Measurements from ENCODE around the gene RHOT2. TPM values are rescaled to one million over a fixed set of nuclear protein-coding genes. Genes with fewer than 3 reads are reported as not detected.

RHOT2 gene
- total and polyA plus RNA-seq, 9 donors, result 11.6 to 100 (median 80.6) TPM

DNA sequence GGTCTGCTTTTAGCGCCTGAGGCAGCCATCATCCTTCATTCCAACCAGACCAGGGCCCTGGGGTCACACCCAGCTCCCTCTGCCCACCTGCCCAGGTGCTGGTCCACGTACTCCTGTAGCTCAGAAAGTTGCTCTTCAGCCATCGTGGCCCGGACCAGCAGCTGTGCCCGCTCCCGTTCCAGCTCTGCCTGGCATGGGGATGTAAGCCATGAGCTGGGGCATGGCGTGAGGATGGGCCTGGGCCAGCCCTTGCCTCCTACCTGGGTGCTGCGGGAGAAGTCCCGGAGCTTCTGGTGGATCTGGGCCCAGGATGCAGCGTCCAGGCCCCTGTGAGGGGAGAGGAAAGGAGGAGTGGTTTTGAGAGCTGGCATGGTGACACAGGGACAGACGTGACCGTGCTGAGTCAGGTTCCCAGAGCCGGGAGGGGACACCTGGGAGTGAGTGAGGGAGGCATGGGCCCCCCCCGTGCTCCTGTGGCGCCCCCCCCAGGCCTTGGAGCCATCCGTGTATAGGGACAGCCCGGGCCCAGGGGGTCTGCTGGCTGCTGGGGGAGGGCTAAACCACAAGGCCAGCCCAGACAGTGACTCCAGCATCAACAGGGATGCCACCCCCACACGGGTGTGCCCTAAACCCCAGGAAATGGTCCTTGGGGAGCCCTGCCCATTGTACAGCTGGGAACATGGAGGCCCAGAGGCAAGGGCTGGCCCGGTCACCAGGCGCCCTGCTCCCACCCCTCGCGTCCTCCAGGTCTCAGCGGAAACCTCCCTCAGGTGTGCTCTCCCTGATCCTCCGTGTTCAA lies 55.1 kb downstream of the RHOT2 start:
- 80 to 84% (median 84%) methylated on average over 23 to 24 of the region's 24 CpGs for WGBS, 3 donors
- no peak for DNase-seq
- H3K4me1 ChIP-seq (ENCODE audit: insufficient read depth), result peaks cover 20% of the 10 kb centered on the region
- intact Hi-C loops (cut with DNase I), result no loop called here
- no peak overlapping the region for H3K27ac ChIP-seq
- no peak overlapping the region for H3K4me3 ChIP-seq
- TF ChIP-seq POLR2A (IDR thresholded peaks at IDR 0.05), result no peak
- TF ChIP-seq EP300 (IDR thresholded peaks at IDR 0.05), result no peak
- TF ChIP-seq, protein P1, sequence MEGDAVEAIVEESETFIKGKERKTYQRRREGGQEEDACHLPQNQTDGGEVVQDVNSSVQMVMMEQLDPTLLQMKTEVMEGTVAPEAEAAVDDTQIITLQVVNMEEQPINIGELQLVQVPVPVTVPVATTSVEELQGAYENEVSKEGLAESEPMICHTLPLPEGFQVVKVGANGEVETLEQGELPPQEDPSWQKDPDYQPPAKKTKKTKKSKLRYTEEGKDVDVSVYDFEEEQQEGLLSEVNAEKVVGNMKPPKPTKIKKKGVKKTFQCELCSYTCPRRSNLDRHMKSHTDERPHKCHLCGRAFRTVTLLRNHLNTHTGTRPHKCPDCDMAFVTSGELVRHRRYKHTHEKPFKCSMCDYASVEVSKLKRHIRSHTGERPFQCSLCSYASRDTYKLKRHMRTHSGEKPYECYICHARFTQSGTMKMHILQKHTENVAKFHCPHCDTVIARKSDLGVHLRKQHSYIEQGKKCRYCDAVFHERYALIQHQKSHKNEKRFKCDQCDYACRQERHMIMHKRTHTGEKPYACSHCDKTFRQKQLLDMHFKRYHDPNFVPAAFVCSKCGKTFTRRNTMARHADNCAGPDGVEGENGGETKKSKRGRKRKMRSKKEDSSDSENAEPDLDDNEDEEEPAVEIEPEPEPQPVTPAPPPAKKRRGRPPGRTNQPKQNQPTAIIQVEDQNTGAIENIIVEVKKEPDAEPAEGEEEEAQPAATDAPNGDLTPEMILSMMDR (IDR thresholded peaks at IDR 0.05), result no peak
- peaks cover 14% of the 10 kb centered on the region for H3K27me3 ChIP-seq
- H3K36me3 ChIP-seq, result no peaks in the 10 kb centered on the region
- no peaks in the 10 kb centered on the region for H3K9me3 ChIP-seq

DNA sequence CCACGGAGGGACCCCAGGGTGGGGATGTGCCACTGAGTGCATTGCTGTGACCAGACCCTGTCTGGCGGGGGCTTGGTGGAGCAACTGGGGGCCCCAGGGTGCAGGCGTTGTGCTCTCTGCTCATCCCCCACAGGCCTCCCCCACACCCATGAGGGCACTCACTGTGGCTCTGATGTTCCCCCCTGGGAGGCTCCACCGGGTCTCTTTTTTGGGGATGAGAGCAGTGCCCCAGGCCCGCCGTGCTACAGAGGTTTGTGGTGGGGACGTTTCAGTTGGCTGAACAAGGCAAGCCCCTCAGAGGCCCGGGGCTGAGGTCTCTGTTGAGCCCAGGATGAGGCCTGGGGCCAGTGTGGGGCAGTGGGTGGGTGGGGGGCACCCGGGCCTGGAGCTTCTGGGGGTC lies 55.8 kb downstream of the RHOT2 start:
- TF ChIP-seq EP300 (IDR thresholded peaks at IDR 0.05) (no peak), POLR2A (IDR thresholded peaks at IDR 0.05) (no peak)
- TF ChIP-seq, protein P1 (IDR thresholded peaks at IDR 0.05), result no peak
- 70 to 81% (median 77%) methylated on average over 9 of the region's 9 CpGs for WGBS, 3 donors

More for the DNA sequence above, 55.8 kb downstream of the RHOT2 start:
- no peaks in the 10 kb centered on the region for H3K36me3 ChIP-seq
- no peak overlapping the region for H3K27ac ChIP-seq
- DNase-seq, result no peak
- no peak overlapping the region for H3K4me3 ChIP-seq
- no peaks in the 10 kb centered on the region for H3K9me3 ChIP-seq
- peaks cover 15% of the 10 kb centered on the region for H3K27me3 ChIP-seq
- intact Hi-C loops (cut with DNase I), result no loop called here
- peaks cover 22% of the 10 kb centered on the region for H3K4me1 ChIP-seq (ENCODE audit: insufficient read depth)

Other genes starting within 250 kb of the RHOT2 start
- gene RAB11FIP3, start 242.5 kb upstream of the RHOT2 start, total RNA-seq, result 10 to 100 TPM; 35.9 to 58.1 (median 38.1) TPM
- 10 to 100 TPM; 18.0 to 40.1 TPM for gene RAB11FIP3, start 242.5 kb upstream of the RHOT2 start, polyA plus RNA-seq
- 10 to 100 TPM; 16.9 to 38.9 (median 30.5) TPM for gene CAPN15, start 140.4 kb upstream of the RHOT2 start, total RNA-seq
- gene CAPN15, start 140.4 kb upstream of the RHOT2 start, polyA plus RNA-seq, result 10 to 100 TPM in 1 of 2 donors, 1 to 10 TPM in 1; 1.6 to 19.4 TPM
- gene PRR35, start 107.7 kb upstream of the RHOT2 start, total RNA-seq, result not detected
- gene PRR35, start 107.7 kb upstream of the RHOT2 start, polyA plus RNA-seq, result not detected
- 10 to 100 TPM in 1 of 7 donors, 1 to 10 TPM in 6; 3.2 to 15.4 (median 5.0) TPM for gene NHLRC4, start 101.1 kb upstream of the RHOT2 start, total RNA-seq
- 1 to 10 TPM in 1 of 2 donors, under 1 TPM in 1; 0.53 to 5.9 TPM for gene NHLRC4, start 101.1 kb upstream of the RHOT2 start, polyA plus RNA-seq
- gene PIGQ, start 98.2 kb upstream of the RHOT2 start, total RNA-seq, result 10 to 100 TPM; 24.1 to 47.7 (median 39.8) TPM
- 10 to 100 TPM in 1 of 2 donors, 1 to 10 TPM in 1; 4.3 to 36.3 TPM for gene PIGQ, start 98.2 kb upstream of the RHOT2 start, polyA plus RNA-seq
- gene RAB40C, start 78.1 kb upstream of the RHOT2 start, total RNA-seq, result 10 to 100 TPM; 11.7 to 24.1 (median 21.4) TPM
- 10 to 100 TPM in 1 of 2 donors, 1 to 10 TPM in 1; 1.9 to 21.0 TPM for gene RAB40C, start 78.1 kb upstream of the RHOT2 start, polyA plus RNA-seq
- 1 to 10 TPM in 5 of 7 donors, under 1 TPM in 2; 0.57 to 2.6 (median 1.3) TPM for gene WFIKKN1, start 37.1 kb upstream of the RHOT2 start, total RNA-seq
- gene WFIKKN1, start 37.1 kb upstream of the RHOT2 start, polyA plus RNA-seq, result under 1 TPM; 0.10 to 0.59 TPM
- 100 to 1,000 TPM in 2 of 7 donors, 10 to 100 TPM in 5; 61.8 to 139 (median 75.9) TPM for gene METTL26, start 31.8 kb upstream of the RHOT2 start, total RNA-seq
- gene METTL26, start 31.8 kb upstream of the RHOT2 start, polyA plus RNA-seq, result 100 to 1,000 TPM in 1 of 2 donors, 10 to 100 TPM in 1; 12.2 to 113 TPM
- 10 to 100 TPM; 21.5 to 42.3 (median 31.3) TPM for gene MCRIP2, start 26.3 kb upstream of the RHOT2 start, total RNA-seq
- gene MCRIP2, start 26.3 kb upstream of the RHOT2 start, polyA plus RNA-seq, result 10 to 100 TPM in 1 of 2 donors, under 1 TPM in 1; 0.98 to 22.9 TPM
- 10 to 100 TPM; 22.4 to 58.2 (median 45.1) TPM for gene WDR90, start 18.8 kb upstream of the RHOT2 start, total RNA-seq
- gene WDR90, start 18.8 kb upstream of the RHOT2 start, polyA plus RNA-seq, result 10 to 100 TPM in 1 of 2 donors, 1 to 10 TPM in 1; 1.4 to 34.9 TPM
- gene RHBDL1, start 7.5 kb downstream of the RHOT2 start, total RNA-seq, result 1 to 10 TPM in 6 of 7 donors, under 1 TPM in 1; 0.50 to 4.3 (median 1.4) TPM
- gene RHBDL1, start 7.5 kb downstream of the RHOT2 start, polyA plus RNA-seq, result under 1 TPM in 1 of 2 donors, not detected in 1; 0.80 TPM
- 100 to 1,000 TPM in 4 of 7 donors, 10 to 100 TPM in 3; 72.3 to 115 (median 102) TPM for gene STUB1, start 12.3 kb downstream of the RHOT2 start, total RNA-seq
- gene STUB1, start 12.3 kb downstream of the RHOT2 start, polyA plus RNA-seq, result 100 to 1,000 TPM in 1 of 2 donors, 10 to 100 TPM in 1; 20.1 to 107 TPM
- gene JMJD8, start 16.2 kb downstream of the RHOT2 start, total RNA-seq, result 10 to 100 TPM; 36.6 to 73.9 (median 64.0) TPM
- 10 to 100 TPM; 10.2 to 53.8 TPM for gene JMJD8, start 16.2 kb downstream of the RHOT2 start, polyA plus RNA-seq
- gene WDR24, start 22.3 kb downstream of the RHOT2 start, total RNA-seq, result 10 to 100 TPM in 6 of 7 donors, 1 to 10 TPM in 1; 8.4 to 17.3 (median 13.4) TPM
- gene WDR24, start 22.3 kb downstream of the RHOT2 start, polyA plus RNA-seq, result 10 to 100 TPM in 1 of 2 donors, under 1 TPM in 1; 0.42 to 10.3 TPM
- gene FBXL16, start 37.7 kb downstream of the RHOT2 start, total RNA-seq, result 1 to 10 TPM in 4 of 7 donors, under 1 TPM in 2, not detected in 1; 0.48 to 2.5 (median 1.4) TPM
- under 1 TPM; 0.22 to 0.25 TPM for gene FBXL16, start 37.7 kb downstream of the RHOT2 start, polyA plus RNA-seq
- gene METRN, start 47.0 kb downstream of the RHOT2 start, total RNA-seq, result 10 to 100 TPM in 5 of 7 donors, 1 to 10 TPM in 2; 4.0 to 57.1 (median 15.7) TPM
- gene METRN, start 47.0 kb downstream of the RHOT2 start, polyA plus RNA-seq, result 1 to 10 TPM in 1 of 2 donors, under 1 TPM in 1; 0.40 to 5.6 TPM
- 10 to 100 TPM; 15.9 to 43.9 (median 26.0) TPM for gene ANTKMT, start 53.0 kb downstream of the RHOT2 start, total RNA-seq
- 10 to 100 TPM in 1 of 2 donors, not detected in 1; 13.2 TPM for gene ANTKMT, start 53.0 kb downstream of the RHOT2 start, polyA plus RNA-seq
- gene CCDC78, start 58.3 kb downstream of the RHOT2 start, total RNA-seq, result 10 to 100 TPM in 1 of 7 donors, 1 to 10 TPM in 4, under 1 TPM in 1, not detected in 1; 0.40 to 44.3 (median 4.7) TPM
- under 1 TPM in 1 of 2 donors, not detected in 1; 0.41 TPM for gene CCDC78, start 58.3 kb downstream of the RHOT2 start, polyA plus RNA-seq
- 10 to 100 TPM in 1 of 7 donors, 1 to 10 TPM in 6; 2.6 to 25.7 (median 3.6) TPM for gene HAGHL, start 59.0 kb downstream of the RHOT2 start, total RNA-seq
- 1 to 10 TPM in 1 of 2 donors, not detected in 1; 2.6 TPM for gene HAGHL, start 59.0 kb downstream of the RHOT2 start, polyA plus RNA-seq
- 10 to 100 TPM; 20.8 to 32.5 (median 22.2) TPM for gene CIAO3, start 72.9 kb downstream of the RHOT2 start, total RNA-seq
- gene CIAO3, start 72.9 kb downstream of the RHOT2 start, polyA plus RNA-seq, result 10 to 100 TPM in 1 of 2 donors, 1 to 10 TPM in 1; 8.5 to 18.0 TPM
- gene MSLN, start 92.6 kb downstream of the RHOT2 start, total RNA-seq, result 100 to 1,000 TPM in 1 of 7 donors, 10 to 100 TPM in 3, 1 to 10 TPM in 2, under 1 TPM in 1; 0.40 to 314 (median 13.6) TPM
- gene MSLN, start 92.6 kb downstream of the RHOT2 start, polyA plus RNA-seq, result 1 to 10 TPM; 1.5 to 1.9 TPM
- 10 to 100 TPM; 11.1 to 18.6 (median 16.1) TPM for gene RPUSD1, start 120.2 kb downstream of the RHOT2 start, total RNA-seq
- gene RPUSD1, start 120.2 kb downstream of the RHOT2 start, polyA plus RNA-seq, result 10 to 100 TPM in 1 of 2 donors, not detected in 1; 13.1 TPM
- gene CHTF18, start 120.5 kb downstream of the RHOT2 start, total RNA-seq, result 10 to 100 TPM in 6 of 7 donors, 1 to 10 TPM in 1; 8.5 to 25.5 (median 18.7) TPM
- 10 to 100 TPM in 1 of 2 donors, under 1 TPM in 1; 0.32 to 21.7 TPM for gene CHTF18, start 120.5 kb downstream of the RHOT2 start, polyA plus RNA-seq
- not detected for gene GNG13, start 132.6 kb downstream of the RHOT2 start, total RNA-seq
- gene GNG13, start 132.6 kb downstream of the RHOT2 start, polyA plus RNA-seq, result not detected